Stimulated activated CD4-positive, alpha-beta T cell treated with anti-CD3 and anti-CD28 coated beads, Interleukin-12 subunit alpha, Interleukin-12 subunit beta, amount 100 ng/mL, for 48 hours (primary cell): ENCODE measurements around the gene STAC.
"Not testable (repeated sequence)": the region's sequence is repeated elsewhere in the genome, so short reads cannot be mapped to it uniquely, and the experiment has no call there.

Experiments used
- DNase-seq, 3 donors: peaks; one replicate each; pipeline ENCODE4 v3.0.0-alpha.2; 2020; ENCODE audit warnings: low read depth in 2 of 3, low spot score in 1 of 3

STAC gene

DNA sequence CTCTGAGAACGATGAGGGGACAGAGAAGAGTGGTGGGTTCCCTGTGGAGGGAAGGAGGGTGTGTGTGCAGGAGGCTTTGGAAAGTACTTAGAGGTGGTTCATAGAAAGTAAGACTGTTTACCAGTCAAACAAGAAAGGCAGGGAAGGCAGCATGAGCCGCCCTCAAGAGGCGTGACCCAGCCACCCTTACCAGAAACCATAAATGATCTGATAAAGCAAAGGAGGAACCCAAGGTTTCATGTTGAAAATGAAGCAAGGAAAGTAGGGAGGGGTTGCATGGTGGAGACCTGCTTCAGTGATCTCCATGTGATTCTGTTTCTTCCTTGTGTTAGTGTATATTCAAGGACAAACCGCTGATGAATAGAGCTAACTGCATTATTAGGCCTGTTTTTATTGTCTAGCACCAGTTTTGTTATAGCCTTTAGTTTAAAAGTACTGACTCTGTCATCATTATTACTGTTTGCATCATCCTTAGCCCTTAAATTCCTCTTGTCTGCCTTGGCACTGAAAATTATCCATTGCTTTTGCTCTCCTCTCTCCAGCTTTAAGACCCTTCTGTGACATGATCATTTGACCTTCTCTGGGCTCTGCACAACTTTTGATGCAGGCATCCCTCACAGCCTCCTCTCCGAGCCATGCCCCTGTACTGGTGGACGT lies 96.1 kb downstream of the STAC start:
- no peak for DNase-seq

DNA sequence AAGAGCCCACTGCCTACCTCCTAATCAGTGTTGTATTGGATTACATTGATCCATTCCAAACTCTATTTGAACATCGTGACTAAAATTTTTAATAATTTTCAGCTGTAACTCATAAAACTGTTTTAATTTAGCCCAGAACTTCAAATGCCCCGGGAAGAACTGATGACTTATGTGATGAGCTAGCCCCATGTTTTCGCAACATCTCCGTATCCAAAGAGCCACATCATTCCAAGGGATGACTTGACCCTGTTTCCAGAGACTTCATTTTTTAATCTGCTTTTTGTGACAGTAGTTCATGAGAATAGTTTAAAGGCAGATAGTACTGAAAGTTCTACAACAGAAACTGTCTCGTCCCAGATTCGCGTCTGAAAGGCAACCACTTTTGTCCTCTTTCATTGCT lies 97.4 kb downstream of the STAC start:
- no peak for DNase-seq

DNA sequence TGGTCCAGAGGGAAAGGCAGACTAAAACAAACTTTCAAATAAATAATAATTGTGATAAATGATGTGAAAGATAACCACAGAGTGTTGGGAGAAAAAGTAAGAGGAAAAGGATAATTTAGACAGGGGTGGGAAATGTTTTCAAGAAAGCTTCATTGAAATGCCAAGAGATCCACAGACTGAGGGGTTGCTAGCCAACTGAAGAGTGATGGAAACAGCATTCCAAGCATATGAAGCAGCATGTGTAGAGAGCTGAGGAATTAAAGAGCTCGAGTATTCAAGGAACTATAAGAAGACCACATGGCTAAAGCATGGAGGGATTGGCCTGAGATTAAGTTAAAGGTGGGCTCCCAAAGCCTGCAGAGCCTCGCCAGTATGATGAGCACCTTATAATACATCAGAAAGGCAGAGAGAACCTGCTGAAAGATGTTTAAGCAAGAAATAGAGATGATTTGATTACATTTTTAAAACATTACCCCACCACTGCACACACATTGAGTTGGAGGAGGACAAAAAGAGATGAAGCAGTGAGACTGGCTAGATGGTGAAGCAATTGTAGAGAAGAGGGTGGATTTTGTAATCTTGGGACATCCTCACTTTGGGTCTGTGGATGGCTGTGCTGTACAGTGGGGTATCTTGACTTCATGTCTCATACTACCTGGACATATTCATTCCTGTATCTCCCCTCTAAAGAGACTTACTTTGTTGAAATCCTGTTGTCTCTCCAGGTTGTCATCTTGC lies 100.8 kb downstream of the STAC start:
- no peak for DNase-seq

DNA sequence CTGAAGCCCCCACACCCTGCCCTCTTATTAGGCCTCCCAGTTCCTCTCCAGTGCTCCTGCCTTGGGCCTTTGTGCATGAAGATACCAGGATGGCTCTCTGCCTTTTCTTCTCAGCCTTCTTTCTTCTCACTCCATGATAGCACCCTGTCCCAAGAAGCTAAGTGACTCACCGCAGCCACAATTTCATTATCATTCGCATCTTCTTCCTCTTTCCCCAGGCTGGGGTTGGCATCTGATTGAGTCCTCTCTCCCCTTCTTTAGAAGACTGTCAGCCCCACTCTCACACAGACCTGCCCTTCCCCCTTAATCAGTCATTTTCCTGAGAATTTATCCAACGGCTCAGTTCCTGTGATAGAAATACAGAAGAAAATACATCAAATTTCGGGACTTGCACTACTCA lies 102.0 kb downstream of the STAC start:
- no peak for DNase-seq

DNA sequence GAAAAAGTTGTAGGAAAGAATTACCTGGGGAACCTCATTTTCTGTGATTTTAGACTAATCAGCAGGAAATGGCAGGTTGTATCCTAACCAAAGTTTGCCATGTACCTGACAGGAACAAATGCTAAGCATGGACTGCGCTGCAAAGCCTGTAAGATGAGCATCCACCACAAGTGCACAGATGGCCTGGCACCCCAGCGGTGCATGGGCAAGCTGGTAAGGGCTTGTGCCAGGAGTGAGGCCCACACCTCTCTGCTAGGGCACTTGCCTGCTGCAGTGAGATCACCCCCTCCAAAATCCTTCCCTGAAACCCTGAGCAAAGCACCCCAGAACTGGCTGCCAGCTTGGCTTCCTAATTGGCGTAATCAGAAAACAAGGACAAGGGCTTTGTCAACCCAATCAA lies 102.6 kb downstream of the STAC start:
- DNase-seq: no peak

DNA sequence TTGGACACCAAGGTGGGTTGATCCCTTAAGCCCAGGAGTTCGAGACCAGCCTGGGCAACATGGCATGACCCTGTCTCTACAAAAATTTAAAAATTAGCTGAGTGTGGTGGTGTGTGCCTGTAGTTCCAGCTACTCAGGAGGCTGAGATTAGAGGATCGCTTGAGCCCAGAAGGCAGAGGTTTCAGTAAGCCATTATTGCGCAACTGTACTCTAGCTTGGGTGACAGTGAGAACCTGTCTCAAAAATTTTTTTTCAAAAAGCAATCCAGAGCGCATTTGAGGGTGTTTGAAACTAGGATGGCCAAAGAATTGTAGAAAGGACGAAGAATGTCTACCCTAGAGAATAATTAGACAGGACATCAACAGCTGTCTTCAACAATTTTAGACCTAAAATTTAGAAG lies 103.4 kb downstream of the STAC start:
- DNase-seq: no peak

DNA sequence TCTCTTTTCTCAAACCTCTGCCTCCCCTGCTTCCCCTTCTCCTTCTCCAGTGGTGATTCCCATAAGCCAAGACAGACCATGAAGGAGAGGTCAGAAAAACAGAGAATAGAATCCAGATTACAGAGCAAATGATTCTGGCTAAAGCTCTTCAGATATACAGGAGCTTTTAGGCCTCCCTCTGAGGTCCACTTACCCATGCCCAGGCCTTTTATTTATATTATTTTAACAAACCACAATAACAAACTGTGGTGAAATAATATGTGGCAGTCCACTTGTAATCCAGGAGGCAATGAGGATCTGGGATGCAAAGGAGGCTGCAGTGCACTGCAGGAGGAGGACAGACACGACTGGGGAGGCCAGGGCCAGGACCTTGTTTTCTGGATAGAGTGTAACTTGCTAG lies 104.1 kb downstream of the STAC start:
- no peak for DNase-seq

DNA sequence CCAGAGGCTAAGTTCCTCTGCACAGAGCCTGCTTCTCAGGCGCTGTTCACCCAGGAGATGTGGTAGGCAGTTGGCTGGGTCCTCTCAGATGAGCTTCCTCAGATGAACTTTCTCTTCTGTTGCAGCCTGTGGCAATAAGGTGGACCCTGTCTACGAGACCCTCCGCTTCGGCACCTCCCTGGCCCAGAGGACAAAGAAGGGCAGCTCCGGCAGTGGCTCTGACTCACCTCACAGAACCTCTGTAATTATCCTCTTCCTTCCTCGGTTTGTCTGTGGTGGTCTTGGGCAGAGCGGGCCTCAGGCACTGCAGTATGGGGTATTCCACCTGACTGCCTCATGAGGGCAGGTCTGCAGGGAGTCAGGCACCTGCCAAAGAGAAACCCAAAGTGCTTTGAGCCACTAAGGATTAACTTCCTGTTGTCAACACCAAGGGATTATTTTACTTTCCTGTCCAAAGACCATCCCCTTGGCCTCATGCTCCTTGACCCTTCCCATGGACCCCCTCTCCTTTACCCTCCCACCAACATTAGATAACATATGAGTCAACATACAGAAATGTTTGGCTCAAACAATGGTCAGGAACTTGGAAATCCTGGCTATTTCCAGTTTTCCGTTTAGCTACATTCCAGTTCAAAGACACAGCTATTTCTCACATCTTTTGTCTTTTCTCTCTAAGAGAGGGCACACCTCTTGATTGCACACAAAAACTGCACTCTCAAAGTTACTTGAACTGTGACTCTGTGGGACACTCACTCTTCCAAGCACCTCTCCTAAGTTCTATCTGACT lies 105.9 kb downstream of the STAC start:
- no peak for DNase-seq

DNA sequence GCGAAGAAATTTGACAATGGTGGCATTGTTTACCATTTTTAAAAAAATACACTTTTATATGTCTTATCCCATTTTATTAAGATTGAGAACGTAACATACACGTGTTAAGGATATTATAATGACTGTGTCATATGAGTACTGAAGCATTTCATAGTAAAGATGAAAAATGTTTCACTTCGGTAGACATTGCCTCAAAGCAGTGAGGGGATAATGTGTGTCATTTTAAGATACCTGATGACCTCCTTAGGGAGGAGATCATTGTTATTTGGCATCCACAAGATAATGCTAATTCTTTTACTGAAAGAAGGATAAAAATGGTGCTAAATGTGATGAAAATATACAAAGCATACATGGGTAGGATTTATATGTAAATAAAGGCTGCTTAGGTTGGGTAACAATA lies 107.3 kb downstream of the STAC start:
- DNase-seq: no peak

DNA sequence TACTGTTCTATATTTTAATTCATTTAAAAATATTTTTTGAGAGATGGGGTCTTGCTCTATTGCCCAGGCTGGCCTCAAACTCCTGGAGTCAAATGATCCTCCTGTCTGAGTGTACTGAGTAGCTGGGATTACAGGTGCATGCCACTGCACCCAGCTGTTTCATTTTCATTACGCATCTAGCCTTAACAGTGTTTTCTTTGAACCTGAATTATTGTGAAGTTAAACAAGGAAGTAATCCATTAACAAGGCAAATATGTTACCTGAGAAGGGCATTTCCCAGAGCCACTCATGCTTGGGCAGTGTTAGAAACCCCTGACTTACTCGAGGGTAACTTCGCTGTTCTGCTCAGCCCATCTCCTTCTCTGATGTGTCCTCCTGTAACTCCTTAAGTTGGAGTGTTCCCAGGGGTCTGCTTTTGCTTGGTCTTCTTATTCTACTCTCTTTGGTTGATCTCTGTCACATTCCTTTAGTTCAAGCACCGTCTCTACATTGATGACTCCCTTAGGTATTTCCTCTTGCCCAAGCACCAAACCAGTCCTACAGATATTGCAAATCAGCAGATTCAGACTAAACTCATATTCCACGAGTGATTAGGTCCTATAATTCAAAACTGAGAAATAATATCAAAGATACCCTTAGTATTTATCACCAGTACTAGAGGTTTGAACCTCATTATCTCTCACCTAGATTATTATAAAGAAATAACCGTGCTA lies 107.9 kb downstream of the STAC start:
- no peak for DNase-seq

DNA sequence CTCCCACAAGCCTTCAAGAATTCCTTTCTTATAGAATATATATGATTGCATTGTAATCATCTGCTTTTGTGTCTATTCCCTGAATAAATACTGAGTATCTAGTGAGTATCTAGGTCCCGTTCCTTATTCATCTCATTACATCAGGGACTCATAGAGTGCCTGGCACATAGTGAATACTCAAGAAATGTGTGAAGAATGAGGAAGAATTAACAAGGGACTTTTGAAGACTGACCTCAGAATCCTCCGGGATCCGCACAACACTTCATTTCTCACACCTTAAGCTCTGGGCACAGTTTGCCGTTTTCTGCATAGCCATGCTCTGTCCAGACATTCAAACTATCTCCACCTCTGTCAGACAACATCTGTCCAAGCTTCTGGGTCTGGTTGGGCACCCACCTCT lies 108.8 kb downstream of the STAC start:
- DNase-seq: no peak

DNA sequence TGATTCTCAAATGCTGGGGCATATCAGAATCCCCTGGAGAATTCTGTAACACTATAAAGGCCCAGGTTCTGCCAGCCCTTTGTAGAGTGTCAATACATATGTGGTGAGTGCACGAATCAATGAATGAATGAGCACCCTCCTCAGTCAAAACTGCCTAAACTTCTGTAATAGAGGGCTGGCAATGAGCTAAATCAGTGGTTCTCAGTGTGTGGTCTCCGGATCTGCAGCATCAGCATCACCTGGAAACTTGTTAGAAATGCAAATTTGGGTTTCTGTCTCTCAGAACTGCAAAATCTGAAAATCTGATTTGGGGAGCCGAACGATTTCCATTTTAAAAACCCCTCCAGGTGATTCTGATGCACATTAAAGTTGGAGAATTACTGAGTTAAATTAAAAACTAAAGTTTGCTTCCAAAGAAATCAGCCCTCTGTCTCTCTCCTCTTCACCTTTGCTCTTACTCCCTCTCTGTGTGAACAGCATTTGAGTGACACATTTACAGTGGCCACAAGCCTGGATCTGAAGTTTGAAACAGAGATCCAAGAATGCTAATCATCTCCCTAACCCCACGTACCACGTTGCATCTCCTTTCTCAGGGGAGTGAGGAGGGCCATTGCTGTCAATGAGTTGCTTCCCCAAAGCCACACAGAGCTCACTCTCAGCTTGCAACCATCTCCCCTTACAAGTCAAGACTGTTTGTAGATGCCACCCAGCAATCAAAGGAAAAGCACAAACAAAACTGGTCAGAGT lies 109.5 kb downstream of the STAC start:
- DNase-seq: no peak

DNA sequence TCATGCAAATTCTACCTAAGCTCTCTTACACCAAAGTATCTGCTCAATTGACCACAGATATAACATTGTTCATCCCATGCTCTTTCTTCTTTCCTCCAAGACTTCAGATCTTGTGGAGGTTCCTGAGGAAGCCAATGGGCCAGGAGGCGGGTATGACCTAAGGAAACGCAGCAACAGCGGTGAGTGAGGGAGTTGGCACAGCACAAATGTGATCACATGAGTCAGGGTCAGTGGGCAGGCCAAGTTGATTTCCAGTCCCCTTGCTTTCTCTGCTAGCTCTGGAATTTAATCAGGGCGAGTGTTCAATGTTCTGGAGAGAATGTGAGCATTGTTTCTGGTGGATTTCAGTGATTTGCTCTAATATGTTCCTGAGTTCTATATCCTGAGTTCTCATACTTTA lies 112.7 kb downstream of the STAC start:
- DNase-seq: no peak

DNA sequence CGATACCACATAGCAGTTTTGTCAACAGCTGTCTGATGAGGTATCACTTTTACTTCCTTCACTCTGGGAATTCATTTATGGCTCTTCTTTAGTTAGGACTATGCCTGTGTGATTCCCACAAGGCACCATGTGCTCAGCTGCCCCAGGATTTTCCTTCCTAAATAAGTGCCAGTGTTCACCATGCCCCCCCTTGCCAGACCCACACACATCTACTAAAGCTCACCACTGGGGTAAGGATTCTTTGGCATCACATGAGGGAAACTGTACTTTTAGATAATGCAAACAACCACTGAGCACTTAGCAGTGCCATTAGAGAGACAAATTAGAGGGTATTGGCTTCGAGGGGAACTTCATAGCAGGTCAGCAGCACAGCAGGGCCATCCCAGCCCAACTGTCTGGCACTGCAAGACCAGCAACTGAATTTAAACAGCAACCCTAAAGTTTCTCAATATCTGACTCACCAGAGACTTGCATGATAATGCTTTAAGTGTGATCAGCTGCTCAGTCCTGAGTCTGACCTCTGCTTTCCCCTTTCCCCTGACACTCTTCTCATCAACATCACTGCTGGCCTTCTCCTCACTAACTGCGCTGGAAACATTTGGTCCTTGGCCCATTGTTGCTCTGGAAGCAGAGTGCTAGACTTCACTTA lies 114.3 kb downstream of the STAC start:
- no peak for DNase-seq

DNA sequence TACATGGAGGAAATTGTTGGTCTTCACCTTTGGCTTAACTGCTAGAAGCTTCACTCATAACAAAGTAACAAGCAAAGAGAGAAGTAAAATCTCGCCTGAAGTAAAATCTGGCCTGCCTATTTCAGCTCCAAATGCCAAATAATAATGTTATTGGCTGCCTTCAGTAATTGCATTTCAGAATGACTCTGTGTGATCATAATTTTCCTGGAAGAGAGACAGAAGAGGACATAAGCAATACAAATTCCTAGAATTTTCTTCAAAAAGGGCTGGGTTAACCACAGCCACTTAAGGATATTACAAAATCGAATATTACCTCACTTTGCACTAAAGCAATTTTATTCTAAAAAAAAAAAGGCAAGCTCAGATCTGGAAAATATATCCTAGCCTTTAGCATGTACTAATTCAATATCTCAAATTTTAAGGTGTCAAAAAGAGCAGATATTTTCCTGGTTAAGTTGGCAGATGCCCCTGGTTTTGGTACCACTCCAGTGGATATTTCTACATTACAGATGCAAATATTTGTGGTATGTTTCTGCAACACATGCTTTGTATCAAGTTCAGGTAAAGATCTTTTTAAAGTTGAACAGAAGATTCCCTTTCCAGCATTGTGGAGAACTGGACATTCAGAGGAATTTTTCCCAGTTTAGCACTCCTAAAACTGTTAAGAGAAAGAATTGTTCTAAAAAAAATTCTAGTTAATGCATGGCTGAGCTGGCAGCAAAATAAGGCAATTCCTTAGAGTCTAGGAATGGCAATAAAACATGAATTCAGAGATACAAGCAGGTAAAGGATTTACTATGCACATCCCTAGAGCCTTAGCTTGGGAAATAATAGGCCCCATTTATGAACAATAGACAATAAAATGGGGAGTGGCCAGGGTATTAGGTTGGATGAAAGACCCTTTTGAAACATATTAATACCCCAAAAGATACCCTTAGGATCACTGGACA lies 116.7 kb downstream of the STAC start:
- no peak for DNase-seq

DNA sequence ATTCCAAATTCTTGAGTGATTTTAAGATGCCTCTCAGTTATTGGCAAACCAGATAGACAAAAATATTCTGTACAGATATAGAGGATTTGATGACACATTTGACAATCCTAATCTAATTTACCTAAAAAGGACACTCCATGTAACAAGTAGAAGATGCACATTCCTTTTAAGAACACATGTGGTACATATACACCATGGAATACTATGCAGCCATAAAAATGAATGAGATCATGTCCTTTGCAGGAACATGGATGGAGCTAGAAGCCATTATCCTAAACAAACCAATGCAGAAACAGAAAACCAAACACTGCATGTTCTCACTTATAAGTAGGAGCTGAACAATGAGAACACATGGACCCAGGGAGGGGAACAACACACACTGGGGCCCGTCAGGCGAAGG lies 119.7 kb downstream of the STAC start:
- DNase-seq: not testable (repeated sequence)

DNA sequence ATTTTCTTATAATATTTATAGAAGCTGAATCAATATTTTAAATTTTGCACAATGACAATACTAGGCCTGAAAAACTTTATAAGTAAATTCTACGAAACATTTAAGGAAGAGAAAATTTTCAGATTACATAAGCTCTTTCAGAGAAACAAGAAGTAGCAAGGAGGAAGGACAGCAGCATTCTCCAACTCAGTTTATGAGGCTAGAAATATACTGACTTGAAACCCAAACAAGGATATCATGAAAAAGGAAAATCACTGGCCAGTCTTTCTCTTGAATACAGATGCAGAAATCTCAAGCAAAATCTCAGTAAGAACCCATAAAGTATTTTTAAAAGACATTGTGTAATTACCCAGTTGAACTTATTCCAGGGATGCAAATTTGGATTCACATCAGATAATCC lies 121.3 kb downstream of the STAC start:
- no peak for DNase-seq

DNA sequence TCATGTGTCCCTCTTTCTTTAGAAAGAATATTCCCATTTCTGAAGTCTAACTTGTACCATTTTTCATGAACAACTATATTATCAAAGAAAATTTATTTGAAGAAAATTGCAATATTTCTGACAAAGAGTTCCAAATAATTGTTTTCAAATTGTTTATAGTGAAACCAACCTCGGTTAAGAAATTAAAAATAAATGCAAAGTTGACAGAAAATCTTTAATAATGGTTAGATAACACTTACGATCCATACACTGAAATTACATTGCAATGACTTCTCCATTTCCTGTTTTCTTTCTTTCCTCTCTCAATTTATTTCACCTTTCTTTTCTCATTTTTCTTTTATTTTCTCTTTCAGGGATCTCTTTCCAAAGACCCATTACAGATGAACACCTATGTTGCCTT lies 125.1 kb downstream of the STAC start:
- DNase-seq: no peak

DNA sequence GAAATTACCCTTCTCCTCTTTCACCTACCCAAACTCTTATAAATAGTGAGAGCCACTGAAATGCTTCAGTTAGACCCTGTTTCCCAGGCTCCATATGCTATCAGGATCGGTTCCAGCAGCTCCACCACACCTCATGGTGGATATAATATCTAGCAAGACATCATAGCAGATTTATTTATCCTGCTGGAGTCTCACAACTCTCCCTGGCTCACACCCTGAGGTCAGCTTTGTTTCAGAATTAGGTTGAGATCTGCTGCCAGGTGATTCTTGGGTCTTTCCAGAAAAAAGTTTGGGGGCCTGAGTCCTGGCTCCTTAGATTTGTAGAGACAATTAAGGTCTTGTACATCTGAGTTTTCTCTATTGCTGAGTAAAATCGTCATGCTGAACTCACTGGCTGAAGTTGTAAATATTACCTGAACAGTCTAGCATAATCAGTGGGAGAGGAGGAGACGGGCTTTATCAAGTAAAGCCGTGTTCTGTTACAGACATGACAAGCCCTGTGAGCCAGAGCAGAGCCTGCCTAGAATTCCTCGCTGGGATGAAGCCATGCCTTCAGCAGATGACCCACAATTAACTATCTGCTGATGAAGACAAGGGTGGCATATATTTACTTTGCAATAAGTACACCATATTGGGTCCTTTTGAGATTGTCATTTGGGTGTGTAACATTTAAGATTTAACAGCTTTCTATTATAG lies 131.6 kb downstream of the STAC start:
- DNase-seq: no peak
